ENCODE measurements around the gene CBR4.

Gene CBR4

GRCh38 chr4:169032883-169033645 lies 23.0 kb upstream of the CBR4 start:
- DNase-seq, result no peak

- DNase-seq, result no peak
Measured at GRCh38 chr4:169032194-169032593, 22.1 kb upstream of the CBR4 start.

GRCh38 chr4:169031392-169031791 lies 21.3 kb upstream of the CBR4 start:
- no peak for DNase-seq

DNA sequence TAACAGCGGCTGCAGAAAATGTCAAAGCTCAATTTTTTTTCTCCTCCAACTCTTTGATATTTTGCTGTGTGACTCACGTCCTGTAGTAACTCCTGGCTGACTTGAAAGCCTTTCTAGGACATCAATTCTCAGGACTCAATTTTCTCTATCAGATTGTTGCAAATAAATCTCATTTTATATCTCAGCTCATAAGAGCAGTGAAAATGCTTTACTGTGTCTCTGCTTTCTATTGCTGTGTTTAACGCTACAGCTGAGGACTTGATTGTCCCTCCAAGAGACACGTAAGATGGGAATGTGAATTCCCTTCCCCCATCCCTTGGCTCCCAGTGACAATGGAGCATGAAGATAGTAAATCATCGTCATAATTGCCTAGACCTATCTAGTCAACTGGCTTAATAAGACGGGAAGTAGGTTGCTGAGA lies 20.5 kb upstream of the CBR4 start:
- DNase-seq, result no peak

GRCh38 chr4:169029947-169030346 lies 19.9 kb upstream of the CBR4 start:
- no peak for DNase-seq

- DNase-seq, result no peak
Measured at GRCh38 chr4:169027663-169028062, 17.6 kb upstream of the CBR4 start.

GRCh38 chr4:169025184-169025583 lies 15.1 kb upstream of the CBR4 start:
- no peak for DNase-seq

DNA sequence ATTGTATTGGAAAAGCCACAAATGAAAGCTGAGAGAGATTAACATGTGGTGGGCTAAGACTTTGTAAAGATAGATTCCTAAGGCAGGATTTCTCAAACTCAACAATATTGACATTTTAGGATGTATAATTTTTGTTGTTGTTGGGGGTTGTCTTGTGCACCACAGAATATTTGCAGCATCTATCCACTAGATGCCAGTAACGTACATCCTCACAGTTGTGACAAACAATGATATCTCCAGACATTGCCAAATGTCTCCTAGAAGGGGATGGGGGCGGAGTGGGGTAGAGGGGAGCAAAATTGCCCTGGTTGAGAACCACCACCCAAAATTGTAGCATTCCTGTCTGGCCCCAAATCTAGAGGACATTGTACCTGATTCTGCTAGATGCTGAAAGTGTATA lies 14.7 kb upstream of the CBR4 start:
- DNase-seq, result no peak

DNA sequence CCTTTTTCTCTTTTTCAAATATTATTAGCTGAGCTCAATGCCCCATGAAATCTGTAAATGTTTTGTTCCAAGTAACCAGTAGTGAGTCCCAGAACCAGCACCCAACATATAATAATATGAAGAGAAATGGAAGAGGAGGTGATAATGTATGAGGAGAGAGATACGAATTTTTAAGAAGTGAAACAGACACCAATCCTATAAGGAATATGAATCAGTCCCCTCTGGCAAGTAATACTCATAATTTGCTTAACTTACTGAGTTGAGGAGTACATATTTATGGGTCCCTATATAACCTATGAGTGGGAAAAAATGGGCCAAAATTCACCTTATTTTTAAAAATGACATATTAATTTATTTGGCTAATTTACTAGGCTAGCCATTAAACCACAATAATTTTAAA lies 8.4 kb upstream of the CBR4 start:
- no peak for DNase-seq

DNA sequence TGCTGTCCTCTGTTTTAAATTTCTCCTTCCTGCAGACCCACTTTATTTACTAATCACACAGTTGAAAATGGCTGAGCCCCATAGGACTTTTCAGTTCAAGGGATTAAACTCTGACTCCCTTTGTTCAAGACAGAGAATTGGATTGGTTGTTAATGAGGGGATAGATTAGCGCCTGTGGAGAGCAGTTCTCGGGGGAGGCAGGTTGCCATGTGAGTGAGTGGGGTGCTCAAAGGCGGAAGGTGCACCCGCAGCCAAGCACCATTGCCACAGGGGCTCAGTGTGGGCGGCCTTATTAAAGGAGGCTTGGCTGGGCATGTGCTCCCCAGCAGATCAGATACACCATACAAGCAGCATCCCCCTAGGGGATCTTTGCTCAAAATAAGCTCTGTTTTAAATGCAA lies 7.9 kb upstream of the CBR4 start:
- DNase-seq, result no peak

GRCh38 chr4:169015186-169015623 lies 5.2 kb upstream of the CBR4 start:
- DNase-seq, result no peak

- no peak for DNase-seq
Measured at GRCh38 chr4:169014586-169014985, 4.5 kb upstream of the CBR4 start.

- DNase-seq, result no peak
Measured at GRCh38 chr4:169013396-169013795, 3.3 kb upstream of the CBR4 start.

- DNase-seq, result no peak
Measured at GRCh38 chr4:169012049-169012448, 2.0 kb upstream of the CBR4 start.

- peak; percentile 60 for DNase-seq
Measured at GRCh38 chr4:169009286-169010124, 550 bp downstream of the CBR4 start.

DNA sequence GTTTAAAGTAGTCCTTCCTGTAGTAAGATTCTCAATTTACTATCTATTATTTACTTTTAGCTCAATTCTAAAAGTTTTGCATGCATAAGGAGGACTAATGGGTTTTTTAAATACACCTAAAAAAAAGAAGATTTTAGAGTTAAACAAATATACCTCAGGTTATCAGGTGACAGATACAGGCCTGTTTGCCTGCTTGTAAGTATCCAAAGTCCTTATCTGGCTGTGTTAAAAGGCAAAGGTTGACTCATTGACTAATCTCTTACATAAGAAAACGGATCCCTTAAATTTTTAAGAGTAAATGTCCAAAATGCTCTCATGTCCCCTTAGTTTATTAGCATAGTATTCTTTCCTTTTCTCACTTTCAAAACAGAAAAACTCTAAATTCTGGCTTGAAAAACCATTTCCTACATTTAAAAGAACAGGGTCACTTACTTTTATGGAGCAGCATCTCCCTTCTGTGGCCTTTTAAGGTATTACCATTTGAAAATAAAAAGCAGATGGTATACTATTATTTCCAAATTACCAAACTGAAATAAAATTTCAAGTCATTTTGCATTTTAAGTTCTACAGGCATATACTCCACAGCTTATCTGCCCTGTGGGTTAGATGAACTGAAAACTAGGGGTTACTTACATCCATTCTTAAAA lies 4.5 kb downstream of the CBR4 start:
- DNase-seq, result no peak

DNA sequence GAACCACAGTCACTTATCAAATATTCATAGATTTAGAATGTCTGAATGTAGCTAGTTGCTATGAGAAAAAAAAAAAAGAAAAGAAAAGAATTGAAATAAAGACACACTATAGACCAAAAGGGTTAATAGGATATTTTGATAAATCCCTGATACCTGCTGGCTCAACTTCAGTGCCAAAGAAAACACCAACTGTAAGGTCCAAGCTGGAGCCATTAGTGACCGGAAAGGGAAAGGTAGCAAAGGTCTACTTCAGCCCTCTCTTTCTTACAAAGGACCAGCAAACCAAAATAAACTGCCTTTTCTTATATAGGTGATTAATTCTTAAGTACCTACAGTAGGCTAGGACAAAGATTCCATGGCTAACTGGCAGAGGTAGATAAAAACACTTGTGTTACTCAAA lies 9.7 kb downstream of the CBR4 start:
- DNase-seq, result no peak

DNA sequence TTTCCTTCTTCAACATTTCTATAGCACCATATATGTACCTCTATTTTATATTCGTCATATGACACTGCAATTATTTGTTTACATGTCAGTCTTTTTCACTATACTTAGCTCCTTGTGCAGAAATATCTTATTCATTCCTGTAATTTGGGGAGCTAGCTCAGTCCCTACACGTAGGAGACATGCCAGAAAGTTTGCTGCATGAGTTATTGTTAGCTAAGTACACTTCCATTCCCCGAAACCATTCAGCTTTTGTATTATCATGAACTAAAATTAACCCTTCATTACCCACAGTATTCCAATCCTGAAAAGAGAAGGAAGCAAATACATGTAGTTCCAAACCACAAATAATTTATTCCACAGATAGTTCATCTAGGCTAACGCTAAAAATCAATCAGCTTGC lies 10.2 kb downstream of the CBR4 start:
- no peak for DNase-seq

- no peak for DNase-seq
Measured at GRCh38 chr4:168998596-168998995, 11.5 kb downstream of the CBR4 start.

GRCh38 chr4:168995537-168996295 lies 14.3 kb downstream of the CBR4 start:
- no peak for DNase-seq

- no peak for DNase-seq
Measured at GRCh38 chr4:168994958-168995357, 15.1 kb downstream of the CBR4 start.

DNA sequence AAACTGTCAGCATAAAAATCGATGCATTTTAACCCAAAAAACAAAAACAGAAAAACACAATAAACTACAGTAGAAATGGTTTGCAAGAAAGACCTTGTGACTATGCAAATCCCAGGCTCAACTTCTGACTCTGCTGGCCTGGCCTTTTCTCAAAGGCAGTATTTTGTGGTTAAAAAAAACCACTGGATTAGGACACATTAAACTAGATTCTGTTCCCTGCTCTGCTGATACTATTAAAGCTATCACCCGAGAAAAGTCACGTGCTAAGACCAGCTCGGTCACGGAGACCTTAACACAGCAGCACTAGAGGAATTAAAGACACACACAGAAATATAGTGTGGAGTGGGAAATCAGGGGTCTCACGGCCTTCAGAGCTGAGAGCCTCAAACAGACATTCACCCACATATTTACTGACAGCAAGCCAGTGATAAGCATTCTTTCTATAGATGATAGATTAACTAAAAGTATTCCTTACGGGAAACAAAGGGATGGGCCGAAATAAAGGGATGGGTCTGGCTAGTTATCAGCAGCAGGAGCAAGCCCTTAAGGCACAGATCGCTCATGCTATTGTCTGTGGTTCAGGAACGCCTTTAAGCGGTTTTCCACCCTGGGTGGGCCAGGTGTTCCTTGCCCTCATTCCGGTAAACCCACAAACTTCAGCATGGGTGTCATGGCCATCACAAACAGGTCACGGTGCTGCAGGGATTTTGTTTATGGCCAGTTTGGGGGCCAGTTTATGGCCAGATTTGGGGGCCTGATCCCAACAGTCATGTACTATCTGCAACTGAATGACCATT lies 16.1 kb downstream of the CBR4 start:
- DNase-seq, result no peak
